H9 (cell line): ENCODE data around the gene AIFM3. TPM values are rescaled to one million over a fixed set of nuclear protein-coding genes. Genes with fewer than 3 reads are reported as not detected.

ENCODE experiments used
- DNase-seq: peaks from one replicate; pipeline ENCODE4 v3.0.0-alpha.2; 2017
- H2AFZ ChIP-seq: one replicate; pipeline ENCODE4 v1.6.1; 2013; ENCODE audit warnings: mild to moderate bottlenecking, low read length, control low read depth, moderate library complexity
- H2AK5ac ChIP-seq: 2 replicates; pipeline ENCODE4 v1.6.1; 2013; ENCODE audit warnings: low read length, control low read depth, mixed read lengths; ENCODE audit not compliant: insufficient read length
- H2BK120ac ChIP-seq: one replicate; pipeline ENCODE4 v1.6.1; 2013; ENCODE audit warnings: low read depth, mild to moderate bottlenecking, low read length, control low read depth, inconsistent platforms; ENCODE audit not compliant: poor library complexity, severe bottlenecking
- H2BK12ac ChIP-seq: 2 replicates; pipeline ENCODE4 v1.6.1; 2013; ENCODE audit warnings: low read length, control low read depth, mixed read lengths, low read depth; ENCODE audit not compliant: insufficient read length
- H2BK15ac ChIP-seq: 2 replicates; pipeline ENCODE4 v1.6.1; 2013; ENCODE audit warnings: low read depth, low read length, control low read depth
- H2BK20ac ChIP-seq: one replicate; pipeline ENCODE4 v1.6.1; 2013; ENCODE audit warnings: low read depth, mild to moderate bottlenecking, low read length, control low read depth, inconsistent platforms; ENCODE audit not compliant: poor library complexity, severe bottlenecking
- H2BK5ac ChIP-seq: 2 replicates; pipeline ENCODE4 v1.6.1; 2013; ENCODE audit warnings: low read length, control low read depth, mixed read lengths; ENCODE audit not compliant: insufficient read length
- H3K14ac ChIP-seq: 2 replicates; pipeline ENCODE4 v1.6.1; 2013; ENCODE audit warnings: low read length, control low read depth; ENCODE audit not compliant: insufficient read depth
- H3K18ac ChIP-seq: 2 replicates; pipeline ENCODE4 v1.6.1; 2013; ENCODE audit warnings: low read depth, mild to moderate bottlenecking, mixed read lengths, low read length, control low read depth; ENCODE audit not compliant: insufficient read length
- H3K23ac ChIP-seq: 2 replicates; pipeline ENCODE4 v1.6.1; 2013; ENCODE audit warnings: low read length, control low read depth, mixed read lengths, low read depth; ENCODE audit not compliant: insufficient read length
- H3K23me2 ChIP-seq: 2 replicates; pipeline ENCODE4 v1.6.1; 2013; ENCODE audit warnings: low read depth, mild to moderate bottlenecking, mixed read lengths, low read length, control low read depth; ENCODE audit not compliant: insufficient read length, poor library complexity, severe bottlenecking
- H3K27ac ChIP-seq: 2 replicates; pipeline ENCODE4 v1.5.1; 2013; ENCODE audit warnings: low read length, control low read depth, mixed read lengths, low read depth; ENCODE audit not compliant: insufficient read length
- H3K27me3 ChIP-seq: 2 replicates; pipeline ENCODE4 v1.6.1; 2013; ENCODE audit warnings: low read length, control low read depth, inconsistent platforms; ENCODE audit not compliant: insufficient read depth
- H3K4ac ChIP-seq: 2 replicates; pipeline ENCODE4 v1.6.1; 2013; ENCODE audit warnings: low read depth, mild to moderate bottlenecking, control low read depth, inconsistent platforms, low read length, moderate library complexity
- H3K4me1 ChIP-seq: 2 replicates; pipeline ENCODE4 v1.6.1; 2013; ENCODE audit warnings: low read length, control low read depth, inconsistent platforms; ENCODE audit not compliant: insufficient read depth
- H3K4me2 ChIP-seq: 2 replicates; pipeline ENCODE4 v1.6.1; 2013; ENCODE audit warnings: low read length, control low read depth, mixed read lengths; ENCODE audit not compliant: insufficient read length, insufficient read depth
- H3K56ac ChIP-seq: 2 replicates; pipeline ENCODE4 v1.6.1; 2013; ENCODE audit warnings: low read depth, mild to moderate bottlenecking, mixed read lengths, low read length, control low read depth; ENCODE audit not compliant: insufficient read length
- H3K79me1 ChIP-seq: 2 replicates; pipeline ENCODE4 v1.6.1; 2013; ENCODE audit warnings: low read depth, mild to moderate bottlenecking, moderate library complexity, low read length, control low read depth, inconsistent platforms; ENCODE audit not compliant: insufficient read depth, poor library complexity, severe bottlenecking
- H3K79me2 ChIP-seq: 2 replicates; pipeline ENCODE4 v1.6.1; 2013; ENCODE audit warnings: low read length, control low read depth, inconsistent platforms; ENCODE audit not compliant: insufficient read depth
- H3K9ac ChIP-seq: 2 replicates; pipeline ENCODE4 v1.6.1; 2013; ENCODE audit warnings: low read length, control low read depth, mixed read lengths; ENCODE audit not compliant: insufficient read length; ENCODE audit errors: extremely low read depth
- H3K9me3 ChIP-seq: one replicate; pipeline ENCODE4 v1.6.1; 2013; ENCODE audit warnings: low read depth, low read length, inconsistent platforms; ENCODE audit not compliant: control insufficient read depth
- H3T11ph ChIP-seq: one replicate; pipeline ENCODE4 v1.6.1; 2013; ENCODE audit warnings: mild to moderate bottlenecking, low read length, control low read depth, inconsistent platforms
- H4K20me1 ChIP-seq: one replicate; pipeline ENCODE4 v1.6.1; 2013; ENCODE audit not compliant: control insufficient read depth, insufficient read length, insufficient read depth
- H4K5ac ChIP-seq: 2 replicates; pipeline ENCODE4 v1.6.1; 2013; ENCODE audit warnings: low read depth, mild to moderate bottlenecking, mixed read lengths, low read length, control low read depth; ENCODE audit not compliant: insufficient read length
- H4K8ac ChIP-seq: replicated peaks from 2 replicates; pipeline ENCODE4 v1.6.1; 2013; ENCODE audit warnings: low read length, control low read depth, mixed read lengths, low read depth; ENCODE audit not compliant: insufficient read length
- H4K91ac ChIP-seq: 2 replicates; pipeline ENCODE4 v1.6.1; 2013; ENCODE audit warnings: low read depth, mild to moderate bottlenecking, moderate library complexity, mixed read lengths, low read length, control low read depth; ENCODE audit not compliant: insufficient read length
- H3K27ac Mint-ChIP-seq, 3 experiments: 2 replicates in 2 of 3; 3 replicates in 1 of 3; pipeline ENCODE4 v1.8.0; 2020 to 2021; ENCODE audit warnings: mixed read lengths in 3 of 3, mild to moderate bottlenecking in 1 of 3, moderate library complexity in 1 of 3
- H3K27me3 Mint-ChIP-seq: 2 replicates; pipeline ENCODE4 v1.8.0; 2021; ENCODE audit warnings: low read depth, mild to moderate bottlenecking, moderate library complexity, mixed read lengths
- H3K36me3 Mint-ChIP-seq, 3 experiments: 2 replicates in 2 of 3; 3 replicates in 1 of 3; pipeline ENCODE4 v1.8.0; 2020 to 2021; ENCODE audit warnings: low read depth in 3 of 3, mixed read lengths in 3 of 3; ENCODE audit not compliant: insufficient read depth in 1 of 3
- H3K4me1 Mint-ChIP-seq, 2 experiments: 2 replicates each; pipeline ENCODE4 v1.8.0; 2020; ENCODE audit warnings: mixed read lengths in 2 of 2
- H3K4me3 Mint-ChIP-seq, 2 experiments: 2 replicates in 1 of 2; 3 replicates in 1 of 2; pipeline ENCODE4 v1.8.0; 2020 to 2021; ENCODE audit warnings: mild to moderate bottlenecking in 2 of 2, mixed read lengths in 2 of 2, moderate library complexity in 1 of 2
- H3K9me3 Mint-ChIP-seq, 2 experiments: 2 replicates in 1 of 2; 3 replicates in 1 of 2; pipeline ENCODE4 v1.8.0; 2020; ENCODE audit warnings: mild to moderate bottlenecking in 2 of 2, mixed read lengths in 2 of 2, moderate library complexity in 1 of 2
- WGBS: extraction: QIAGEN DNeasy Blood & Tissue Kit; methylation state at CpG from one replicate; pipeline ENCODE4 v1.1.7; 2013; ENCODE audit warnings: missing lambda C conversion rate, low lambda C conversion rate, mixed read lengths; ENCODE audit not compliant: insufficient read length; ENCODE audit errors: extremely low coverage; 5-methylcytosine and 5-hydroxymethylcytosine counted together
- total RNA-seq: library from RNA; stranded (reverse); gene quantifications from 2 replicates; pipeline ENCODE4 v1.2.1, GENCODE V29; 2021
- TF ChIP-seq, protein P1 (sequence below): fragments of 200-600 bp; sonication (generic); conservative IDR thresholded peaks from 3 replicates; pipeline ENCODE4 v1.8.0; 2021; ENCODE audit warnings: antibody characterized with exemption, mild to moderate bottlenecking

AIFM3 gene
- total RNA-seq, 1 experiment from 2014 or later: 1.9 TPM

GRCh38 chr22:21028277-21029251 is 61.5 kb downstream of the AIFM3 start:
- TF ChIP-seq, protein P1, sequence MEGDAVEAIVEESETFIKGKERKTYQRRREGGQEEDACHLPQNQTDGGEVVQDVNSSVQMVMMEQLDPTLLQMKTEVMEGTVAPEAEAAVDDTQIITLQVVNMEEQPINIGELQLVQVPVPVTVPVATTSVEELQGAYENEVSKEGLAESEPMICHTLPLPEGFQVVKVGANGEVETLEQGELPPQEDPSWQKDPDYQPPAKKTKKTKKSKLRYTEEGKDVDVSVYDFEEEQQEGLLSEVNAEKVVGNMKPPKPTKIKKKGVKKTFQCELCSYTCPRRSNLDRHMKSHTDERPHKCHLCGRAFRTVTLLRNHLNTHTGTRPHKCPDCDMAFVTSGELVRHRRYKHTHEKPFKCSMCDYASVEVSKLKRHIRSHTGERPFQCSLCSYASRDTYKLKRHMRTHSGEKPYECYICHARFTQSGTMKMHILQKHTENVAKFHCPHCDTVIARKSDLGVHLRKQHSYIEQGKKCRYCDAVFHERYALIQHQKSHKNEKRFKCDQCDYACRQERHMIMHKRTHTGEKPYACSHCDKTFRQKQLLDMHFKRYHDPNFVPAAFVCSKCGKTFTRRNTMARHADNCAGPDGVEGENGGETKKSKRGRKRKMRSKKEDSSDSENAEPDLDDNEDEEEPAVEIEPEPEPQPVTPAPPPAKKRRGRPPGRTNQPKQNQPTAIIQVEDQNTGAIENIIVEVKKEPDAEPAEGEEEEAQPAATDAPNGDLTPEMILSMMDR: no peak
- Histone ChIP-seq H2BK20ac (no peak overlapping the region), H3K27me3 (peaks cover 3% of the 10 kb centered on the region; the same call in 1 of the 2 replicates), H2AK5ac (no peak overlapping the region), H4K20me1 (no peaks in the 10 kb centered on the region), H3K56ac (no peak overlapping the region), H2AFZ (no peak overlapping the region), H2BK15ac (no peak overlapping the region), H3K9me3 (no peaks in the 10 kb centered on the region), H3K23ac (no peak overlapping the region), H4K8ac (no peak overlapping the region), H2BK5ac (no peak overlapping the region), H3K79me1 (no peaks in the 10 kb centered on the region), H3K23me2 (no peaks in the 10 kb centered on the region), H4K91ac (no peak overlapping the region), H2BK12ac (no peak overlapping the region), H3K14ac (no peak overlapping the region; the same call in 1 of the 2 replicates), H3K4me1 (no peaks in the 10 kb centered on the region; the same call in 1 of the 2 replicates), H3K27ac (no peak overlapping the region), H3K79me2 (no peaks in the 10 kb centered on the region), H4K5ac (no peak overlapping the region), H3T11ph (no peak overlapping the region), H3K4me2 (no peak overlapping the region), H3K18ac (no peak overlapping the region), H3K9ac (no peak overlapping the region), H2BK120ac (no peak overlapping the region), H3K4ac (no peak overlapping the region)
- H3K27me3 Mint-ChIP-seq: peaks cover 36% of the 10 kb centered on the region
- no peak overlapping the region for H3K4me3 Mint-ChIP-seq
- no CpG with 5 or more reads among the region's 13 CpGs for WGBS
- no peaks in the 10 kb centered on the region for H3K36me3 Mint-ChIP-seq
- H3K9me3 Mint-ChIP-seq: no peaks in the 10 kb centered on the region
- DNase-seq: peak; percentile 26
- no peak overlapping the region; a peak in 1 of 7 replicates for H3K27ac Mint-ChIP-seq
- peaks cover 10 to 24% of the 10 kb centered on the region in 2 experiments for H3K4me1 Mint-ChIP-seq
